H1 (cell line): ENCODE measurements around the gene KRTAP29-1. TPM values are rescaled to one million over a fixed set of nuclear protein-coding genes. Genes with fewer than 3 reads are reported as not detected.

Experiments used
- RFX5 ChIP-seq: IDR thresholded peaks from 2 replicates; pipeline ENCODE4 v1.6.1; 2011; ENCODE audit warnings: low read depth, low read length, improper control_type of control experiment, borderline replicate concordance
- RNF2 ChIP-seq: fragments of 200-900, 300-1000 bp; sonication (generic); IDR thresholded peaks from 2 replicates; pipeline ENCODE4 v1.7.1; 2016; ENCODE audit warnings: borderline replicate concordance, low read depth, mild to moderate bottlenecking, antibody characterized with exemption, low read length; ENCODE audit not compliant: poor library complexity, severe bottlenecking; ENCODE audit errors: missing control alignments
- TBP ChIP-seq: IDR thresholded peaks from 2 replicates; pipeline ENCODE4 v1.6.1; 2011; ENCODE audit warnings: low read depth, low read length, improper control_type of control experiment
- polyA plus RNA-seq, 7 experiments: library from polyadenylated mRNA; depleted of rRNA in 3 of 7; stranded (reverse) in 5 of 7; unstranded in 2 of 7; fragments of >200 nt in 5 of 7; fragments of 200-250 nt in 2 of 7; gene quantifications; 1 replicate in 5 of 7; 2 replicates in 1 of 7; 4 replicates in 1 of 7; pipeline versions ENCODE4 v1.2.1 to v1.2.3, GENCODE V29; 2011 to 2013; ENCODE audit warnings: missing spikeins in 2 of 7, mixed read lengths in 2 of 7
- total RNA-seq: library from RNA; stranded (reverse); fragmentation: NEBNext Ultra II Directional; extraction: Animal tissue kit (Norgen Biotek cat#: 25700); gene quantifications from 2 replicates; pipeline ENCODE4 v1.2.1, GENCODE V29; 2021

The KRTAP29-1 gene
- total and polyA plus RNA-seq, 2 of the 8 experiments (the other 6 are each of a cell fraction or from before 2014, with no cell fraction given) = not detected

- no peak for TF ChIP-seq TBP
- no peak for TF ChIP-seq RFX5
- no peak for TF ChIP-seq RNF2
Observed at GRCh38 chr17:41287050-41287449, 15.6 kb downstream of the KRTAP29-1 start (continued).
